Nephron progenitor cell (in vitro differentiated cells): ENCODE data around the gene PADI4.
"Not testable (repeated sequence)": the region's sequence is repeated elsewhere in the genome, so short reads cannot be mapped to it uniquely, and the experiment has no call there.

Experiments used
- DNase-seq: peaks from one replicate; pipeline ENCODE4 v3.0.0; 2021
- H3K27ac Mint-ChIP-seq: 2 replicates; pipeline ENCODE4 v1.8.0; 2021; ENCODE audit warnings: mild to moderate bottlenecking, moderate library complexity, mixed read lengths
- H3K27me3 Mint-ChIP-seq: 2 replicates; pipeline ENCODE4 v1.8.0; 2021; ENCODE audit warnings: mild to moderate bottlenecking, low read depth, mixed read lengths; ENCODE audit not compliant: poor library complexity
- H3K36me3 Mint-ChIP-seq: 2 replicates; pipeline ENCODE4 v1.8.0; 2021; ENCODE audit warnings: low read depth, mixed read lengths
- H3K4me1 Mint-ChIP-seq: 2 replicates; pipeline ENCODE4 v1.8.0; 2021; ENCODE audit warnings: mixed read lengths
- H3K4me3 Mint-ChIP-seq: 2 replicates; pipeline ENCODE4 v1.8.0; 2021; ENCODE audit warnings: mild to moderate bottlenecking, moderate library complexity, mixed read lengths
- H3K9me3 Mint-ChIP-seq: 2 replicates; pipeline ENCODE4 v1.8.0; 2021; ENCODE audit warnings: mild to moderate bottlenecking, moderate library complexity, mixed read lengths
- CTCF ChIP-seq: fragments of 200-600 bp; sonication (generic); IDR thresholded peaks from 2 replicates; pipeline ENCODE4 v1.5.0; 2021; ENCODE audit warnings: antibody characterized with exemption

Gene PADI4

GRCh38 chr1:17318262-17318661, 10.3 kb downstream of the PADI4 start:
- Mint-ChIP-seq H3K4me3 (no peak overlapping the region), H3K27ac (no peak overlapping the region), H3K9me3 (peaks cover 12% of the 10 kb centered on the region), H3K4me1 (peaks cover 4% of the 10 kb centered on the region), H3K27me3 (peaks cover 29% of the 10 kb centered on the region), H3K36me3 (no peaks in the 10 kb centered on the region)
- no peak for TF ChIP-seq CTCF
- DNase-seq, result no peak

- Mint-ChIP-seq H3K4me1 (peaks cover 4% of the 10 kb centered on the region), H3K27ac (no peak overlapping the region), H3K9me3 (peaks cover 15% of the 10 kb centered on the region), H3K36me3 (no peaks in the 10 kb centered on the region), H3K4me3 (no peak overlapping the region), H3K27me3 (peaks cover 21% of the 10 kb centered on the region)
- no peak for TF ChIP-seq CTCF
- no peak for DNase-seq
These were observed 11.8 kb downstream of the PADI4 start for GRCh38 chr1:17319561-17320350.

- peaks cover 20% of the 10 kb centered on the region for H3K27me3 Mint-ChIP-seq
- not testable (repeated sequence) for H3K4me3 Mint-ChIP-seq, H3K36me3 Mint-ChIP-seq, DNase-seq, H3K27ac Mint-ChIP-seq
- H3K9me3 Mint-ChIP-seq, result peaks cover 18% of the 10 kb centered on the region
- peaks cover 17% of the 10 kb centered on the region for H3K4me1 Mint-ChIP-seq
These were observed 13.9 kb downstream of the PADI4 start for GRCh38 chr1:17321857-17322390.

- no peak overlapping the region for H3K4me3 Mint-ChIP-seq
- peaks cover 25% of the 10 kb centered on the region for H3K9me3 Mint-ChIP-seq
- H3K4me1 Mint-ChIP-seq, result peaks cover 20% of the 10 kb centered on the region
- DNase-seq, result no peak
- H3K27me3 Mint-ChIP-seq, result peaks cover 30% of the 10 kb centered on the region
- no peak for TF ChIP-seq CTCF
- peaks cover 5% of the 10 kb centered on the region for H3K36me3 Mint-ChIP-seq
- no peak overlapping the region for H3K27ac Mint-ChIP-seq
These were observed 20.9 kb downstream of the PADI4 start for GRCh38 chr1:17328855-17329254.

- peaks cover 20% of the 10 kb centered on the region for H3K4me1 Mint-ChIP-seq
- H3K27ac Mint-ChIP-seq, result no peak overlapping the region
- H3K9me3 Mint-ChIP-seq, result peaks cover 23% of the 10 kb centered on the region
- H3K27me3 Mint-ChIP-seq, result peaks cover 31% of the 10 kb centered on the region
- no peak for TF ChIP-seq CTCF
- H3K4me3 Mint-ChIP-seq, result no peak overlapping the region
- H3K36me3 Mint-ChIP-seq, result peaks cover 5% of the 10 kb centered on the region
- DNase-seq, result no peak
These were observed 21.6 kb downstream of the PADI4 start for GRCh38 chr1:17329610-17330009.

- H3K4me3 Mint-ChIP-seq, result no peak overlapping the region
- peaks cover 19% of the 10 kb centered on the region for H3K9me3 Mint-ChIP-seq
- H3K27me3 Mint-ChIP-seq, result peaks cover 29% of the 10 kb centered on the region
- no peak for DNase-seq
- peaks cover 17% of the 10 kb centered on the region for H3K4me1 Mint-ChIP-seq
- no peak for TF ChIP-seq CTCF
- H3K27ac Mint-ChIP-seq, result no peak overlapping the region
- no peaks in the 10 kb centered on the region for H3K36me3 Mint-ChIP-seq
These were observed 22.9 kb downstream of the PADI4 start for GRCh38 chr1:17330856-17331255.
